ENCODE measurements around the gene PERP.
A peak's percentile ranks its signal among the peaks of the same experiment; 100 is the strongest.
"Not testable (repeated sequence)": the region's sequence is repeated elsewhere in the genome, so short reads cannot be mapped to it uniquely, and the experiment has no call there.

Gene PERP

DNA sequence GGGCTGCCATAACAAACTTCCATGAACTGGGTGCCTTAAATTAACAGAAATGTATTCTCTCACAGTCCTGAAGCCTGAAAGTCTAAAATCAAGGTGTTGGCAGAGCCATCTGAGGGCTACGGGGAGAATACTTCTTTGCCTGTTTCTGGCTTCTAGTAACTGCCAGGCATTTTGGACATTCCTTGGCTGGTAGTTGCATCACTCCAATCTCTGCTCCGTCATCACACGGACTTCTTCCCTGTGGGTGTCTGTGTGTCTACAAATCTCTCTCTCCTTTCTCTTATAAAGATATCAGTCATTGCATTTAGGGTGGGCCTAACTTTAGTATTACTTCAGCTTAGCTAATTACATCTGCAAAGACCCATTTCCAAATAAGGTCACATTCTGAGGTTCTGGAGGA, 20.9 kb upstream of the PERP start:
- in situ Hi-C loops (cut with MboI; ENCODE audit: low pct_unique_long_range_greater_than_20kb, low sequenced_read_pairs, unreplicated experiment), result no loop called here
- TF ChIP-seq, protein P1, sequence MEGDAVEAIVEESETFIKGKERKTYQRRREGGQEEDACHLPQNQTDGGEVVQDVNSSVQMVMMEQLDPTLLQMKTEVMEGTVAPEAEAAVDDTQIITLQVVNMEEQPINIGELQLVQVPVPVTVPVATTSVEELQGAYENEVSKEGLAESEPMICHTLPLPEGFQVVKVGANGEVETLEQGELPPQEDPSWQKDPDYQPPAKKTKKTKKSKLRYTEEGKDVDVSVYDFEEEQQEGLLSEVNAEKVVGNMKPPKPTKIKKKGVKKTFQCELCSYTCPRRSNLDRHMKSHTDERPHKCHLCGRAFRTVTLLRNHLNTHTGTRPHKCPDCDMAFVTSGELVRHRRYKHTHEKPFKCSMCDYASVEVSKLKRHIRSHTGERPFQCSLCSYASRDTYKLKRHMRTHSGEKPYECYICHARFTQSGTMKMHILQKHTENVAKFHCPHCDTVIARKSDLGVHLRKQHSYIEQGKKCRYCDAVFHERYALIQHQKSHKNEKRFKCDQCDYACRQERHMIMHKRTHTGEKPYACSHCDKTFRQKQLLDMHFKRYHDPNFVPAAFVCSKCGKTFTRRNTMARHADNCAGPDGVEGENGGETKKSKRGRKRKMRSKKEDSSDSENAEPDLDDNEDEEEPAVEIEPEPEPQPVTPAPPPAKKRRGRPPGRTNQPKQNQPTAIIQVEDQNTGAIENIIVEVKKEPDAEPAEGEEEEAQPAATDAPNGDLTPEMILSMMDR (IDR thresholded peaks at IDR 0.05; ENCODE audit: extremely low read depth, insufficient read depth, missing control alignments), result no peak
- DNase-seq (ENCODE audit: low spot score), result no peak

DNA sequence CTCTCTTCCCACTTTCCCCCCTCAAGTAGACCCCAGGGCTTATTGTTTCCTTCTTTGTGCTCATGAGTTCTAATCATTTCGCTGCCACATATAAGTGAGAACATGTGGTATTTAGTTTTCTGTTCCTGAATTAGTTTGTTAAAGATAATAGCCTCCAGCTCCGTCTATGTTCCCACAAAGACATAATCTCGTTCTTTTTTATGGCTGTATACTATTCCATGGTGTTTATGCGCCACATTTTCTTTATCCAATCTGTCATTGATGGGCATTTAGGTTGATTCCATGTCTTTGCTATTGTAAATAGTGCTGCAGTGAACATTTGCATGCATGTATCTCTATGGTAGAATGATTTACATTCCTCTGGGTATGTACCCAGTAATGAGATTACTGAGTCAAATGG, 16.9 kb upstream of the PERP start:
- DNase-seq (ENCODE audit: low spot score), result no peak
- TF ChIP-seq, protein P1 (IDR thresholded peaks at IDR 0.05; ENCODE audit: extremely low read depth, insufficient read depth, missing control alignments), result no peak
- in situ Hi-C loops (cut with MboI; ENCODE audit: low pct_unique_long_range_greater_than_20kb, low sequenced_read_pairs, unreplicated experiment), result no loop called here

DNA sequence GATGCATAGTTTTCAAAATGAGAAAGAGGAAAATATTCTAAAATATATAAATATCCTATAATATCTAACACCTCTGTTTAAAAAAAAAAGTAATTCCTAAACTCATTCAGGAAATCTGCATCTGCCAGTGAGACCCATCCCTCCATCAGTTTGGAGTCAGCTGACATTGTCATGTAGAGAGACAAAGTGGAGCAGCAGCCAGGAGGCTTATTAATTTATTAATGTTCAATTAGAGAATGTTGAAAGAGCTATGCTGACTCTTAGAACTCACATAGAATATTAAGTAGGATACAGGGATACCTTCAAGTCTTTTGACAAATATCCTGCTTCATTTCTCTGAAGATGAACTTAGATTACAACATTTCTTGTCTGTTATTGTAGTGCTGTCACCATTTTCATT, 12.8 kb upstream of the PERP start:
- DNase-seq (ENCODE audit: low spot score), result no peak

DNA sequence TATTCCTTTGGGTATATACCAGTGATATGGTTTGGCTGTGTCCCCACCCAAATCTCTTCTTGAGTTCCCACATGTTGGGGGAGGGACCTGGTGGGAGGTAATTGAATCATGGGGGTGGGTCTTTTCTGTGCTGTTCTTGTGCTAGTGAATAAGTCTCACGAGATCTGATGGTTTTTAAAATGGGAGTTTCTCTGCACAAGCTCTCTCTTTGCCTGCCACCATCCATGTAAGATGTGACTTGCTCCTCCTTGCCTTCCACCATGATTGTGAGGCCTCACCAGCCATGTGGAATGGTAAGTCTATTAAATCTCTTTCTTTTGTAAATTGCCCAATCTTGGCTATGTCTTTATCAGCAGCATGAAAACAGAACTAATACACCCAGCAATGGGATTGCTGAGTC, 12.0 kb upstream of the PERP start:
- not testable (repeated sequence) for DNase-seq (ENCODE audit: low spot score)
- in situ Hi-C loops (cut with MboI; ENCODE audit: low pct_unique_long_range_greater_than_20kb, low sequenced_read_pairs, unreplicated experiment), result loop anchor here (10.0 kb wide), 2 partner anchors 166 to 396 kb away; no protein-coding TSS in a partner anchor

More for the DNA sequence above, 12.8 kb upstream of the PERP start:
- in situ Hi-C loops (cut with MboI; ENCODE audit: low pct_unique_long_range_greater_than_20kb, low sequenced_read_pairs, unreplicated experiment), result loop anchor here (10.0 kb wide), 2 partner anchors 165 to 395 kb away; no protein-coding TSS in a partner anchor
- TF ChIP-seq, protein P1 (IDR thresholded peaks at IDR 0.05; ENCODE audit: extremely low read depth, insufficient read depth, missing control alignments), result no peak

DNA sequence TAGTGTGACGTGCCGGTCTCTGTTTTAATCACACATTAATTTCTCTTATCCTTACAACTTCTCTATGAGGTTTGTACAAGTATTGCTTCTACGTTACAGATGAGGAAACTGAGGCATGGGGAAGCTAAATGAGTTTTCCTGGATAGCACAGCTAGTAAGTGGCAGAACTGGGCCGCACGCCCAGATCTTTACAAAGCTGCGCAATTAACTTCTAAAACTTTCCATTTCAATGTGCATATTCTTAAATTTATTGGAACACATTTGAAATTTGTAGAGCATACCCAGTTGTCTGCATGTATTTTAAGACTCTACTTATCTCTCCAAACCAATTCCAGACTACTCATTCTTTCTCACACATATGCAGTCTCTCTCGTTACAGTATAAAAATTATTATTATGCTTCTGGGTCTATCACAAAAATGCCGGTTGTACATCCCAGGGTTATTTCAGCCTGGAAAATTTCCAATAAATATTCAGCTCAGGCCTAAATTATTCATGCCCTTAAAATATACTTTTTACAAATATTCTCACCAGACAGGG, 10.2 kb upstream of the PERP start:
- DNase-seq (ENCODE audit: low spot score), result no peak
- in situ Hi-C loops (cut with MboI; ENCODE audit: low pct_unique_long_range_greater_than_20kb, low sequenced_read_pairs, unreplicated experiment), result loop anchor here (10.0 kb wide), 2 partner anchors 167 to 397 kb away; no protein-coding TSS in a partner anchor
- TF ChIP-seq, protein P1 (IDR thresholded peaks at IDR 0.05; ENCODE audit: extremely low read depth, insufficient read depth, missing control alignments), result no peak

DNA sequence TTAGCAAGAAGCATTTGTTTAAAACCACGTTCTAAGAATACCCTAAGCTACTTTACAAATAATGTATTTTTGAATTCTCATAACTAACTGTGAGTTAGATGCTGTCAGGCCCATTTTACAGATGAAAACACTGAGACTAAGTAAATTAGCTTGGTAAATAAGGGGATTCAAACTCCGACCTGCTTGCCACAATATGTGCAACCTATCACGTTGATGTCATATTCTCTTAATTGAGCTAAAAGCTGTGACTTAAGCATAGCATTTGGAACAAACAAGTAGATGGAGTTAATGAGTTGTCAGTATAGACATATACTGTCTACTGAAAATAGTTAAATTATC, 9.4 kb upstream of the PERP start:
- TF ChIP-seq, protein P1 (IDR thresholded peaks at IDR 0.05; ENCODE audit: extremely low read depth, insufficient read depth, missing control alignments), result no peak
- no peak for DNase-seq (ENCODE audit: low spot score)
- in situ Hi-C loops (cut with MboI; ENCODE audit: low pct_unique_long_range_greater_than_20kb, low sequenced_read_pairs, unreplicated experiment), result loop anchor here (10.0 kb wide), 2 partner anchors 168 to 398 kb away; no protein-coding TSS in a partner anchor

DNA sequence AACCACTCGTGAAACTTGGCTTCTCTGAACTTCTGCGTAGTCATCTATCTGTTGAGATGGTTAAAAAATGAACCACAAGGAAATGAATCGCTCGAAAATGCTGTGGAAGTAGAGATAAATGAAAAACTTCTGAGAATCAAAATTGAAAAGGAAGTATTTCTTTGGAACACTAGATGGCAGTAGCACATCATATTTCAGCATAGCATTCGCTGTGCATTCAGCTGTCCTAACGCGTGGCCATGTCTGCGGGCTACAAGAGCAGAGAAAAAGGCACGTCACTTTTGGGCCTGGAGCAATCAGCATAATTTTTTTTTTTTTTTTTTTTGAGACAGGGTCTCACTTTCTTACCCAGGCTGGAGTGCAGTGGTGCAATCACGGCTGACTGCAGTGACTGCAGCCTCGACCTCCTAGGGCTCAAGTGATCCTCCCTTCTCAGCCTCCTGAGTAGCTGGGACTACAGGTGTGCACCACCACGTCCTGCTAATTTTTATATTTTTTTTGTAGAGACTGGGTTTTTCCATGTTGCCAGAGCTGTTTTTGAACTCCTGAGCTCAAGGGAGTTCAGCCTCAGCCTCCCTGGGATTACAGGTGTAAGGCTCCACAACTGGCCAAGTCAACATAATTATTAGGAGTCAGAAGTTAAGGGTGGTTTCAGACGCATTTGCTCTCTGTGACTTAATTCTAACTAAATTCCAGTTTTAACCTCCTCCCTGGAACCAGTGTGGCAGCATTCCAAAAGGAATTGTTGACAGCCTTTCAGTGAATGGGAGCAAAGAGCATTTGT, 8.8 kb upstream of the PERP start:
- DNase-seq (ENCODE audit: low spot score), result peak; percentile 56
- in situ Hi-C loops (cut with MboI; ENCODE audit: low pct_unique_long_range_greater_than_20kb, low sequenced_read_pairs, unreplicated experiment), result loop anchor here (10.0 kb wide), 2 partner anchors 169 to 399 kb away; no protein-coding TSS in a partner anchor
- TF ChIP-seq, protein P1 (IDR thresholded peaks at IDR 0.05; ENCODE audit: extremely low read depth, insufficient read depth, missing control alignments), result peak; percentile 67
